Stimulated activated CD8-positive, alpha-beta memory T cell treated with anti-CD3 and anti-CD28 coated beads, Interleukin-7, amount 100 ng/mL, for 4 hours (primary cell): ENCODE measurements around the gene ESPNL.

Experiments used
- DNase-seq, 2 donors: peaks; one replicate each; pipeline ENCODE4 v3.0.0-alpha.2; 2020; ENCODE audit warnings: low read depth in 2 of 2

Gene ESPNL

GRCh38 chr2:238075397-238075796 lies 24.7 kb upstream of the ESPNL start:
- no peak for DNase-seq

- no peak for DNase-seq
Measured at GRCh38 chr2:238077292-238077691, 22.8 kb upstream of the ESPNL start.

DNA sequence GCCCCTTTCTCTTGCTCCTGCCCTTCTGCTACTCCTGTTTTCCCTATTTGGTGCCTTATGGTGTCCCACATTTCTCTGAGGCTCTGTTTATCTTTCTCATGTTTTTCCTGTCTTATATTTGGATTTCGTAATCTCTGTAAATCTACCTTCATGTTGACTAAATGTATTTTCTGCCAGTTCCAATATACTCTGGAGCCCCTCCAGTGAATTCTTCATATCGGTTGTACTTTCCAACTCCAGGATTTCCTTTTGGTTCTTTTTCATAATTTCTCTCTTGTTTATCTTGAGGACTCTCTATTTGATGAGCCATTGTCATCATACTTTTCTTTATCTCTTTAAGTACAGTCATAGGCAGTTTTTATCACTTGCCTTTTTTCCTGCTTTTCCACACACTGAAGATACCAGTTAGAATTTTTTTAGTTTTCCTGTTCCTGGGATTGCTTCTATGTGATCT lies 20.2 kb upstream of the ESPNL start:
- DNase-seq, result no peak

DNA sequence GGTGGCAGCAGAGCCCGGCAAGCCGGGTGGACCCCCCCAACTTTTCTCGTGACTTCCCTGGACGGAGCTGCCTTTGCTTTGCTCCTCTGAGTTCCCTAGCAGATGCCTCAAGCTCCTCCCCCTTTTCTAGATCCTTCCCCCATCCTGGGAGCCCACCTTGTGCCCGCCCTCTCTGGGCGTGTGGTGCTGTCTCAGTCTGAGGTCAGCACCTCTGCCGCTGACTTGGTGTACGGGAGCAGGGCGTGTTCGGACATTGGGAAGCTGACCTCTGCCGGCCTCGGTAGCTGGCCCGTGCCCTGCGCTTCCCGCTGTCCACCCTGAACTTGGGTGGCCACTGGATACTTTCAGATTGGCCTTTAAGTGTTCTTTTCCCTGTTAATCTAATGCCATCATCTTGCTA lies 19.6 kb upstream of the ESPNL start:
- no peak for DNase-seq

GRCh38 chr2:238081150-238081549 lies 19.0 kb upstream of the ESPNL start:
- no peak for DNase-seq

DNA sequence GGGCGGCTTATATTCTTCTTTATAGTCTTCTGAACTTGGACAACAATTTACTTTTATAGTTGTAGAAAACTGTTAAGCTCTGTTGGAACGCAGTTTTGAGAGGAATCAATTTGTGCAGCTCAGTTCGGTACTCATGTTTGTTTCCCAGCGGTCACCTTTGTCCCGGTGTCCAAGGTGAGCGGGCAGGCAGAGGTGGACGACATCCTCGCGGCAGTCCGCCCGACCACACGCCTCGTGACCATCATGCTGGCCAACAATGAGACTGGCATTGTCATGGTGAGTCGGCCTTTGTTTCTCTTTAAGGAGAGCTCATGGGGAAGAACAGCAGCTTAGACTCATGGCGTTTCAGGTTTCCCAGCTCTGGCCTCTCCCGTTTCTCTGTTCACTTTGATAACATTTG lies 18.6 kb upstream of the ESPNL start:
- no peak for DNase-seq

DNA sequence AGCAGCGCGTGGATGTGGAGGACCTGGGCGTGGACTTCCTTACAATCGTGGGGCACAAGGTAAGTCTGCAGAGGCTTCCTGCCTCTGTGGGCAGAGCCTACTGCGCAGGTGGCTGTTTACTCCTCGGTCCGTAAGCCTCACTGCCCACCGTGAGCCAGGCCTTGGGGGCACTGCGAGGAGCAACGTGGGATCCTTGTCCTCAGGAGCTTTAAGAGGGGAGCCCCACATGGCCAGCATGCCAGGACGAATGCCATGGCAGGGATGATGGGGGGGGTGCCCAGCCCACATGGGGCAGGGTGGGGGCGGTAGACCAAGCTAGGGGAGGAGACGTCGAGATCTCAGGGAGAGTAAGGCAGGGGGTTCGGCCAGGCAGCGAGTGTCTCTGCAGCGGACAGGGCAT lies 18.0 kb upstream of the ESPNL start:
- no peak for DNase-seq

- no peak for DNase-seq
Measured at GRCh38 chr2:238082827-238083226, 17.3 kb upstream of the ESPNL start.

DNA sequence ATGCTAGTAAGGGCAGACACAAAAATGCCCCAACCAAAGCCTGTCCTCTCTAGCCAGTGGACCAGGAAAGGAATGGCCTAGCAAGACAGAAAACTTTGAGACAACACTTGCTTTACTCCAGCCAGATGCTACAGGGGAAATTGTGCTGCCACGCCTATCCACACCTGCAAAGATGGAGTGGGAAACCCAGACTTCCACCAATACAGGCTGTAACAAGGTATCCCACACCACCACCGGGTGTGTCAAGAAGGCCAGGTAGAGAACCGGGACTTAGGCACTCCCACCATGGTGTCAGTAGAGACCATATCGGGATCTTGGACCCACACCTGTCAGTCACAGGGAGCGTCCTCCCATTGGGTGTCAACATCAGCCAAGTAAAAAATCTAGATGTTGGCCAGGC lies 16.2 kb upstream of the ESPNL start:
- DNase-seq, result no peak

DNA sequence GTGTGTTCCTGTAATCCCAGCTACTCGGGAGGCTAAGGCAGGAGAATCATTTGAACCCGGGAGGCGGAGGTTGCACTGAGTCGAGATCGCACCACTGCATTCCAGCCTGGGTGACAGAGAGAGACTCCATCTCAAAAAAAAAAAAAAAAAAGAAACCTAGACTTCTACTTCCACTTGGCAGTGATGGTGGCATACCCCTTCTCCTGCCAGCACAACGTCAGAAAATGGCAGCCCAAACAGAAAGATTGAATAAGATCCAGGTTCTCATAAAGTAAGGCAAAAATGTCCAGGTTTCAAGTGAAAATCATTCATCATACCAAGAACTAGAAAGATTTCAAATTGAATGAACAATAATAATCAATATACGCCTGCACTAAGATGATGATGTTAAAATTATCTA lies 15.4 kb upstream of the ESPNL start:
- no peak for DNase-seq

- DNase-seq, result no peak
Measured at GRCh38 chr2:238085899-238086298, 14.2 kb upstream of the ESPNL start.

- no peak for DNase-seq
Measured at GRCh38 chr2:238087211-238087610, 12.9 kb upstream of the ESPNL start.

GRCh38 chr2:238090887-238091286 lies 9.3 kb upstream of the ESPNL start:
- DNase-seq, result no peak

- no peak for DNase-seq
Measured at GRCh38 chr2:238091436-238092060, 8.6 kb upstream of the ESPNL start.

DNA sequence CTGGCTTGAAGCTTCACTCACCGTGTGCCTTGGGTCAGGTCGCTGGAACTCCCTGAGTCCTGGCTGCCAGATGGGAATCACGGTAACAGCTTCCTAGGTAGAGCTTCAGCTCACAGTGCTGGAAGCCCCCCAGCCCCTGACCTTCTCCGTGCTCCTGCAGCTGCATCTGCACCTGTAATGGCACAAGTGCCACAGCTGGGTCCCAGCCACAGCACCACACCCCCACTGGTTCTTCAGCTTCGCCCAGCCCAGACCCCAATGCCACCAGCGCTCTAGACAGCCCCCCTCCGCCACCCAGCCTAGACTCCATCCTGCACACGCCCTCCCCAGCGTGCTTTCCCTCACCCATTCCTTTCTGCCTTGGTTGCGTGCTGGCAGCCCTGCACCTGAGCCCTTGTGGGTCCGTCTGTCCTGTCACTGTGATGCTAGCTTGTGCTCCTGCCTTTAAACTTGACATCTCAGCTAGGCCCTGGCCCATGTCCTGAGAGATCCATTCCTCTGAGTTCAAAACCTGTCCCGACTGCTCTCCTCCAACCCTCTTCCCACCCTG lies 7.6 kb upstream of the ESPNL start:
- no peak for DNase-seq

DNA sequence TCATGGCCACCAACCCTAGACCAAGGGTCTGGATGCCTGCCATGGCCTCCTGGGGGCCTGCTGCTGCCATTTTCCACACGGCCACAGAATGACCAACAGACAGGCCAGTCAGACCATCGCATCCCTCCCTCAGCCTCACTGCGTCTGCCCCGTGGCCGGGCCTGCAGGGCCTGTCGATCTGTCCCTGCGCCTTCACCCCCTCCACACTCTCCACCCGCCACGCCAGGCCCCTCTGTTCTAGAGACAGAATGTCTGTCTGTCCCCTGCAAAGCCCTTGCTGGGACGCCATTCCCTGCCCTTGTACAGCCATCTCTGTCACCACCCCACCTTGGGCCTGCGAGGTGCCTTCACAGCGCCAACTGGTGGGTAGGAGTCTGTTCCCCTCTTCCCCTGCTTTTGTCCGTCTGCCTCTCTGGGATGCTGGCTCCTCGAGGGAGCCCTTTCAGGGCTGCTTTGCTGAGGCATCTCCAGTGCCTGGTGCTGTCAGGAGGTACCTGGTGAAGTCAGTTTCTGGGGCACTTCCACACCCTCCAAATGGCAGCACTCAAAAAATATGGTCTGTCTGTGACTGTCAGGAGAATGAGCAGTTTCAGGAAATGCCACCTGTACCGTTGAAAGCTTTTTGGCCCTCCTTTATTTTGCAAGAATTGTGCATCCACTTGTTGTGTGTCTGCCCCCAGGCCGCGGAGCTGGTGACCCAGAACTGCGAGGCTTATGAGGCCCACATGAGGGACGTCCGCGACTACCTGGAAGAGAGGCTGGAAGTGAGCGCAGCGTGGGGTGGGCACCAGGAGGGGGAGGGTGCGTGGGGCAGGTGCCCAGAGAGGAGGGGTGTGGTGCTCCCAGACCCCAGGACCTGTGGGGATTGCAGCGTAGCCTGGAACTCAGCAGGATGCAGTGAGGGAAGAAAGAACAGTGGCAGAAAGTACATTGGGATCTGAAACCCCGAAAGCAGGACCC lies 6.7 kb upstream of the ESPNL start:
- DNase-seq, result no peak

- DNase-seq, result no peak
Measured at GRCh38 chr2:238094438-238095022, 5.6 kb upstream of the ESPNL start.

- no peak for DNase-seq
Measured at GRCh38 chr2:238095143-238095542, 5.0 kb upstream of the ESPNL start.

GRCh38 chr2:238096311-238097011 lies 3.7 kb upstream of the ESPNL start:
- no peak for DNase-seq

DNA sequence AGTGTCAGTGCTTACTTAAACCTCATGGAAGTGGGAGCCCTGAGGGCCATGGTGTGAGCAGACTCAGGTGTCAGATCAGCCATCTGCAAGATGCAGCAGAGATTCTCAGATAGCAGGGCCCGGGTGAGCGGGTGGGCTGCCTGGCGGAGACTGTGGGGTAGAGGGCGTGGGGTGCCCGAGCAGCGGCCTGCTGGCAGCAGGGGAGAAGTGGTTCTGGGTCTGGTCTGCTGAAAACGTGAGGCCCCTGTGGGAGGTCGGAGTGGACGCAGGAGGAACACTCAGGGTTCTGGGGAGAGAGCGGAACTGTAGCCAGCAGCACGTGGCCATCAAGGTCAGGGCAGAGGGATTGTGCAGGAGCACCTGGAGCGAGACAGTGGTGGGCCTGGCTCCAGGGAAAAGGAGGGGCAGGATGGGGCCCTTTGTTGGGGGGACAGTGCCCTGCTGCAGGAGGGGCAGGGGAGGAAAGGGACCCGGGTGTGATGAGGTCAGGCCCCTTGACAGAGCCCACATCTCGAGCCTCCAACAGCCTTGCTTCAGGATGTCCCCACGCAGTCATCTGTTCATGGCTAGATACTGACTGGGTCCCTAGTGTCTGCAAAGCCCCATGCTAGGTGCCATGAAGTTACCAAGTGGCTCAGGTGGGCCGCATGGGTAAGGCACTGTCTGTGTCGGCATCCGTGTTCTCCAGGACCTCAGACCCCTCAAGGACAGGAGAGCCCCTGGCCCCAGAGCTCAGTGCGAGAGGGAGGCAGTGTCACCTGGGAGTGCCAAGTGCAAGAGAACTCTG lies 2.7 kb upstream of the ESPNL start:
- no peak for DNase-seq
